ENCODE results near the gene CD247. TPM values are rescaled to one million over a fixed set of nuclear protein-coding genes. Genes with fewer than 3 reads are reported as not detected.

The CD247 gene
- total RNA-seq, 1 donor from 2014 or later, result 0.58 TPM

DNA sequence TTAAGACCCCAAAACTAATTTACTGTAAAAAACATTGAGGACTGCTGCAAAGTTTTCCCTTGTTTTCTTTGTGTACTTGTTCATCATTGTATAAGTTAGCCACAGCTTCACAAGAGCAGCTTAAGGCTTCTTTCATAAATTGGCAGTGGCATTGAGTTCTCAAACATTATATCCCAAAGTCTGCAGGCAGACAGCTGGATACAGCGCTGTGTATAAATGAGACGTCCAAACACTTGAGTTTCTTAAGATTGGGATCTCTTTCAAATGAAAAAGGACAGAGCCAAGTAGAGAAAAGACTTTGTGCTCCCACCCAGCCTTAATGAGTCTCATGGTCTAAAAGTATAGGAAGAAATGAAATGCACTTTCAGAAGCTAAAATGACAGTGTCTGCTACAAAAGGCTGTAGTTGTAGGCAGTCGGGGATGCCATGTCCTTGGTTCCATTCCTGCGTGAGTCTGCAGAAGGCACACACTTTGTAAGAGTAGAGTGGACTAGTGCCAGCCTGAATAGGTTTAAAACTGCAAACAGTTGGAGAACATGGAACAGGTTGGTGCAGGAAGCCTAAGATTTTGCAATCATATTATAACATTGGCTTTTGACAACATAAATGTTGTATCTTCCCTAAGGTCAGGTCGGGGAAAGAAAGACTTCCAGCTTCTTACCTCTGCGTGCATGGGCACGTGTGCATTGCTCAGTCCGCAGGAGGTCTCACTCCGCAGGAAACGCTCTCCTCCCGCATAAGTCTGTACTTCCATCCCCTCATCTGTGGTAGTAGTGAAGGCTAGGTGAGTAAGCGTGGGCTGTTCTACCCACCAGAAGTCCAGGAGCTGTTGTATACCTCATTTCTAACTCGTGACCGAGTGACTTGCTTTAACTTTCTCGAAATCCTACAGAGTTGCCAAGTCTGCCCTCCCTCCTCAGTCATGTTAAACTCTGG lies 94.4 kb downstream of the CD247 start:
- Mint-ChIP-seq H3K4me1 (ENCODE audit: unreplicated experiment) (no peaks in the 10 kb centered on the region), H3K4me3 (no peak overlapping the region)

GRCh38 chr1:167420510-167420909 lies 97.8 kb downstream of the CD247 start:
- DNase-seq (ENCODE audit: extremely low spot score, unreplicated experiment), result no peak
- no peak overlapping the region for H3K27ac Mint-ChIP-seq
- no peak for TF ChIP-seq CTCF (conservative IDR thresholded peaks at IDR 0.05)
- no peaks in the 10 kb centered on the region for H3K9me3 Mint-ChIP-seq
- H3K36me3 Mint-ChIP-seq, result peaks cover 13% of the 10 kb centered on the region
- H3K27me3 Mint-ChIP-seq, result no peaks in the 10 kb centered on the region
- no peak overlapping the region for H3K4me3 Mint-ChIP-seq
- H3K4me1 Mint-ChIP-seq (ENCODE audit: unreplicated experiment), result peaks cover 18% of the 10 kb centered on the region

More for the DNA sequence above, 94.4 kb downstream of the CD247 start:
- Mint-ChIP-seq H3K27ac (no peak overlapping the region), H3K36me3 (peaks cover 4% of the 10 kb centered on the region), H3K27me3 (no peaks in the 10 kb centered on the region), H3K9me3 (no peaks in the 10 kb centered on the region)
- DNase-seq (ENCODE audit: extremely low spot score, unreplicated experiment), result no peak
- TF ChIP-seq CTCF (conservative IDR thresholded peaks at IDR 0.05), result no peak

DNA sequence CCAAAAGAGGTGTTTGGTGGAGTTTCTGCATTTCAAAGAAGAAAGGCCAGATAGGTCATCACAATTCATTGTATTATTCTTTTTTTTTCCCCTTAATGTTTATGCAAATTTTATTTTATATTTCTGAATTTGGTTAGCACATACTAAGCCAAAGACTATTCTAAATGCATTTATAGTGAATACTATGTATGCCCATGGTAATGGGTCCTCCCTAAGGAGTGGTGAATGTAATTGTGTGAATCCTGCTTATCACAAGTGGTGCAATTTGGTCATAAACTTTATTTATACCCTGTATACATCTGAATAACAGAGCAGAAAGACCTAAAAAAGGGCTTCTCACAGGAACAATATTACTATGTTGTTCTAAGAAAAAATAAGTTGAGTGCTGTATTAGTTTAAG lies 99.1 kb downstream of the CD247 start:
- H3K27ac Mint-ChIP-seq, result no peak overlapping the region
- DNase-seq (ENCODE audit: extremely low spot score, unreplicated experiment), result no peak
- no peaks in the 10 kb centered on the region for H3K9me3 Mint-ChIP-seq
- peaks cover 13% of the 10 kb centered on the region for H3K36me3 Mint-ChIP-seq
- peaks cover 18% of the 10 kb centered on the region for H3K4me1 Mint-ChIP-seq (ENCODE audit: unreplicated experiment)
- no peak for TF ChIP-seq CTCF (conservative IDR thresholded peaks at IDR 0.05)
- H3K27me3 Mint-ChIP-seq, result no peaks in the 10 kb centered on the region
- H3K4me3 Mint-ChIP-seq, result no peak overlapping the region

- Mint-ChIP-seq H3K36me3 (peaks cover 16% of the 10 kb centered on the region), H3K4me3 (no peak overlapping the region), H3K27ac (no peak overlapping the region), H3K9me3 (no peaks in the 10 kb centered on the region), H3K27me3 (no peaks in the 10 kb centered on the region), H3K4me1 (ENCODE audit: unreplicated experiment) (peaks cover 18% of the 10 kb centered on the region)
- DNase-seq (ENCODE audit: extremely low spot score, unreplicated experiment), result no peak
- TF ChIP-seq CTCF (conservative IDR thresholded peaks at IDR 0.05), result no peak
Measured at GRCh38 chr1:167418391-167418790, 99.9 kb downstream of the CD247 start.

GRCh38 chr1:167416506-167416905 lies 101.8 kb downstream of the CD247 start:
- Mint-ChIP-seq H3K4me1 (ENCODE audit: unreplicated experiment) (peaks cover 18% of the 10 kb centered on the region), H3K4me3 (no peak overlapping the region), H3K9me3 (no peaks in the 10 kb centered on the region), H3K36me3 (peaks cover 32% of the 10 kb centered on the region), H3K27ac (no peak overlapping the region), H3K27me3 (no peaks in the 10 kb centered on the region)
- TF ChIP-seq CTCF (conservative IDR thresholded peaks at IDR 0.05), result no peak
- no peak for DNase-seq (ENCODE audit: extremely low spot score, unreplicated experiment)
